Activated CD4-positive, alpha-beta T cell treated with anti-CD3 and anti-CD28 coated beads for 36 hours (primary cell): ENCODE measurements around the gene UNC5B. TPM values are rescaled to one million over a fixed set of nuclear protein-coding genes. Genes with fewer than 3 reads are reported as not detected.

Experiments used
- ATAC-seq: fragments of 200-7000 bp; cut with Tn5 transposase; one replicate; pipeline ENCODE4 v1.10.0; 2021; ENCODE audit warnings: mild to moderate bottlenecking, moderate library complexity
- CTCF ChIA-PET: fragments of 350-600 bp; sonication (Branson Sonifier 250); formaldehyde crosslinking; loops from one replicate; lab custom pipeline; 2021; ENCODE audit warnings: antibody characterized with exemption; lab: Charles Lee
- POLR2A ChIA-PET: fragments of 350-600 bp; sonication (Branson Sonifier 250); formaldehyde crosslinking; loops from one replicate; lab custom pipeline; 2021; ENCODE audit warnings: antibody characterized with exemption, inconsistent platforms; lab: Charles Lee
- DNase-seq: peaks from one replicate; pipeline ENCODE4 v3.0.0-alpha.2; 2020
- H3K27ac Mint-ChIP-seq: one replicate; pipeline ENCODE4 v1.8.0; 2021; ENCODE audit warnings: mixed read lengths
- H3K27me3 Mint-ChIP-seq: one replicate; pipeline ENCODE4 v1.8.0; 2021; ENCODE audit warnings: mixed read lengths
- H3K36me3 Mint-ChIP-seq: one replicate; pipeline ENCODE4 v1.8.0; 2021; ENCODE audit warnings: low read depth, mixed read lengths
- H3K4me1 Mint-ChIP-seq: one replicate; pipeline ENCODE4 v1.8.0; 2021; ENCODE audit warnings: mixed read lengths
- H3K4me3 Mint-ChIP-seq: one replicate; pipeline ENCODE4 v1.8.0; 2021; ENCODE audit warnings: mild to moderate bottlenecking, moderate library complexity, mixed read lengths
- H3K9me3 Mint-ChIP-seq: one replicate; pipeline ENCODE4 v1.8.0; 2021; ENCODE audit warnings: low read depth, mixed read lengths
- intact Hi-C, 2 experiments: fragments of 100-400 bp; cut with DNase I in 1 of 2; cut with micrococcal nuclease in 1 of 2; formaldehyde crosslinking; loops; one replicate each; pipeline versions ENCODE4 v1.14.2 to v1.15.1; 2022 to 2024; cut with DNase I, micrococcal nuclease
- total RNA-seq, 2 experiments: library from RNA; stranded (reverse); gene quantifications; one replicate each; pipeline ENCODE4 v1.2.3, GENCODE V29; 2021

UNC5B gene
- total RNA-seq, 2 experiments from 2014 or later: 0.05 to 0.09 TPM

DNA sequence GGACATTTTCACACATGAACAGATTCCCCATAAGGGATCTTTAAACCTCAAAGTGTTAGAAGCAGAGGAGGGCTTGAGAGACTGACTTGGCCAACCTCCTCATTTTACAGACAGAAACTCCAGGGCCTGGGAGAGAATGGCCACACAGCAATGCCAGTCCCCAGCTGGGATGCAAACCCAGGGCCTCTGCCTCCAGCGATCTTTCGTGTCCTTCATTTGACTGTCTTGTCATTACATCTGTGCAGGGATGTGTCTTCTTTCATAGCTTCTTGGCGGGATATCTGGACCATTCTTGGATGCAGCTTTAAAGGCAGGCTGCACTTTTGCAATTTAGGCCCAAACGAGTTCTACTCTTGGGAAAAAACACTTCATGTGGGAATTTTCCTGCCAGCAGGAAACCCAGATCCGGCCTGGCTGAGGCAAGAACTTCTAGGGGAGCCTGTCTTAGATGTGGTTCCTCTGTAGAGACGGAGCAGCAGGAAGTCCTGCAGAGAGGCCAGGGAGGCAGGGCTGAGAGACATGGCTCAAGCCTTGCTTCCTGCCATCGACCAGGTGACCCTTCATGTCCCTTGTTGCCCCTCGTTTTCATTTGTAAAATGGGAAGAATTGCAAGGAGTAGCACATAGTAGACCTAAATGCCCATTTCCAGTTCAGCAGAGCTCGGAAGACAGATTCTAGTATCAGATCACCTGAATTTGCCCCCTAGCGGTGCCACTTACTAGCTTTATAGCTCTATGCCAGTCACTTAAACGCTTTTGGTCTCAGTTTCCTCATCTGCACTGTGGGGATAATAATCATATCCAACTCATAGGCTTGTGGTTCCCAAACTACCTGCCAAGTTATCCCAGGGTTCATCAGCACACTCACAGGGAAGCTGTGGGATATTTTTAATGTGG is 62.8 kb downstream of the UNC5B start:
- CTCF ChIA-PET: interaction anchor here (0.6 to 1.9 kb wide), 4 partner anchors 8 to 1167 kb away, joined by 3 to 4 read pairs (median 4); no protein-coding TSS in a partner anchor
- Mint-ChIP-seq H3K4me1 (no peaks in the 10 kb centered on the region), H3K27ac (no peak overlapping the region), H3K36me3 (no peaks in the 10 kb centered on the region), H3K9me3 (no peaks in the 10 kb centered on the region), H3K4me3 (no peak overlapping the region), H3K27me3 (no peaks in the 10 kb centered on the region)
- no peak for DNase-seq
- POLR2A ChIA-PET: no interaction called here
- ATAC-seq: no peak
- intact Hi-C loops: no loop called here

DNA sequence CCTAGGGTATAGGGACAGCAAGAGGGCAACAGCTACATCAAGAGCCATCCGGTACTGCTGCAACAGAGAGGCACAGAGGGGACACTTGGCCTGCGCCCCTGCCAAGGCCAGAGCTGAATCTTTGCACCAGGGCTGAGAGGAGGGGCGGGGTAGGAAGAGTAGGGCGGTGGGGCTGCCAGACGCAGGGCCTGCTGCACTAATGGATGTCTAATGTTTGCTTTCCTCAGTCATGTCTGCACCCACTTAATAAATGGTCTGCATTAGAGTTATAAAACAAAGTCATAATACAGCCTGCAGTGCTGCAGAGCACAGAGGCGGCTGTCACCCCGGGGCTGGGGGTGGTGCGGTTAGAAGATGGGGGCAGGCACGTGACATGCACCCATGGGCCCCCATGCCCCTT is 64.5 kb downstream of the UNC5B start:
- CTCF ChIA-PET: interaction anchor here (1.9 kb wide), 1 partner anchor 10 kb away, joined by 4 read pairs; no protein-coding TSS in a partner anchor
- DNase-seq: no peak

DNA sequence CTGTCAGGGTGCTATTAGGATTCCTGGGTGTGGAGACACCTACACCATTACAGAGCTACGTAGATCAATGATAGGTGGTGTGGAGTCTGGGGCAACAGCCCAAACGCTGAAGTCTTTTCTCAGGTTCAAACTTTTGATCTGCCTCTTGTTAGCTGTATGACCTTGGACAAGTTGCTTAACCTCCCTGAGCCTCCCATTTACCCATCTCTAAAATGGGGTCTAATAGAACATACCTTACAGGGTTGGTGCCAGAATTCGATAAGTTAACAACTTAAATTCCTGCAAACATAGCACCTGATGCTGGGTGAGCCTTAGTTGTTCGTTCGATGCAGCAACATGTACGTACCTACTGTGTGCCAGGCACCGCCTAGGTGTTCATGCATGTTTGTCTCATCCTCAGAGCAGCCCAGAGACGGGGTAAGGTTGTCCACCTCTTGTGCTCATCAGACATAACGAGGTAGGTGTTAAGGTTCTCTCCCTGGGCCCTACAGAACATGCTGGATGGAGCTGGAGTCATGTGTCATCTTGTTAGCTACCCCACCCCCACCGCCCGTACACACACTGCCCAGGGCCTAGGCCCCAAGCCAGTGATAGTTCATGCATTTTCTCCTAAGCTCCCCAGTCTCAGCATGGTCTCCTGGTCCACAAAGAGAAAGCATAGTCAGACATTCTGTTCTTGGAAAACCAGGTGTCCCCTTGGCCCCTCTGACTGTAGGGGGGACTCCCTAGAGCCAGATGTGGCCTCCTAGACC is 65.7 kb downstream of the UNC5B start:
- CTCF ChIA-PET: interaction anchor here (0.6 kb wide), 1 partner anchor 1346 kb away, joined by 3 read pairs; no protein-coding TSS in a partner anchor
- no peaks in the 10 kb centered on the region for H3K4me1 Mint-ChIP-seq
- POLR2A ChIA-PET: no interaction called here
- H3K27ac Mint-ChIP-seq: no peak overlapping the region
- H3K9me3 Mint-ChIP-seq: no peaks in the 10 kb centered on the region
- no peaks in the 10 kb centered on the region for H3K36me3 Mint-ChIP-seq
- ATAC-seq (no peak), DNase-seq (no peak)
- intact Hi-C loops: no loop called here
- H3K4me3 Mint-ChIP-seq: no peak overlapping the region
- no peaks in the 10 kb centered on the region for H3K27me3 Mint-ChIP-seq

More for the DNA sequence above, 64.5 kb downstream of the UNC5B start:
- intact Hi-C loops: no loop called here
- ATAC-seq: no peak
- no peak overlapping the region for H3K4me3 Mint-ChIP-seq
- H3K27me3 Mint-ChIP-seq: no peaks in the 10 kb centered on the region
- H3K4me1 Mint-ChIP-seq: no peaks in the 10 kb centered on the region
- no peak overlapping the region for H3K27ac Mint-ChIP-seq
- H3K9me3 Mint-ChIP-seq: no peaks in the 10 kb centered on the region
- POLR2A ChIA-PET: no interaction called here
- no peaks in the 10 kb centered on the region for H3K36me3 Mint-ChIP-seq

DNA sequence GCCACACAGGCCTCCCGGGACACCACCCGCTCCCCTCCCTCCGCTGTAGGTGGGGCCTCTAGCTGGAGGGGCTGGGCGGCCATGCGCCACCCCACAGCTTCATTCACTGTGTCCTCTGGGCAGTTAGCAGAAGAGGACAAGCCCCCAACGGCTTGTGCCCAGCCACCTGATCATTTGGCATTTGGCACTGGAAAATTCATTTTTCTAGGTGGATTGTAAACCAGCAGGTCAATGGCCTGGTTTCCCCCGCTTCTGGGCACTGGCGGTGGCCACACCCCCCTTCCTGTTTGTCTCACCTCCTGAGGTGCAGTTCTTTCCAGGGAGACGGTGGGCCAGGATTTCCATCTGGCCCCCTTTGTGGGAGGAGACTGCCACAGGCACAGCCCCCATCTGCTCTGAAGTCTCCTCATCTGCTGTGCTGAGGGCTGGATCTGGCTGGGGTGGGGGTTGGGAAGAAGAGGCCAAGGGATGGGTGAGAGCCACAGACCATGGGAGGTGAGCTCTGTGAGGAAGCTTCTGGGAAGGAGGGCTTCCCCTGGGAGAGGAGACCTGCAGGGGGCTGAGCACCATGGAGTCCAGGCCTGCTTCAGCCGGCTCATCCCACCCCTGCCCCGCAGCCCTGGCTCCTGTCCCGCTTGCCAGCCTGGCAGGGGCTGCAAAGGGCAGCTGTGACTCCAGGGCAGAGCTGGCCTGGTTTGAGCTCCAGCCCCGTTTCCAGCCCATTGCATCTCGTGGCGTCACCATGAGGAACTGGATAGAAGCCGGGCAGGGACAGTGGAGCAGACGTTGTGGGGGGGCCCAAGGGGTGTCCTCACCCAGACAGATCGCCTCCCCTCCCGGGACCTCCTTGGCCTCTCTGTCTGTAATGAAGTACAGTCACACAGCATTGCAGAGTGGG is 66.6 kb downstream of the UNC5B start:
- CTCF ChIA-PET: no interaction called here
- Mint-ChIP-seq H3K9me3 (no peaks in the 10 kb centered on the region), H3K27ac (no peak overlapping the region), H3K4me3 (no peak overlapping the region), H3K4me1 (no peaks in the 10 kb centered on the region), H3K27me3 (no peaks in the 10 kb centered on the region), H3K36me3 (no peaks in the 10 kb centered on the region)
- intact Hi-C loops: no loop called here
- ATAC-seq (no peak), DNase-seq (no peak)
- POLR2A ChIA-PET: no interaction called here

DNA sequence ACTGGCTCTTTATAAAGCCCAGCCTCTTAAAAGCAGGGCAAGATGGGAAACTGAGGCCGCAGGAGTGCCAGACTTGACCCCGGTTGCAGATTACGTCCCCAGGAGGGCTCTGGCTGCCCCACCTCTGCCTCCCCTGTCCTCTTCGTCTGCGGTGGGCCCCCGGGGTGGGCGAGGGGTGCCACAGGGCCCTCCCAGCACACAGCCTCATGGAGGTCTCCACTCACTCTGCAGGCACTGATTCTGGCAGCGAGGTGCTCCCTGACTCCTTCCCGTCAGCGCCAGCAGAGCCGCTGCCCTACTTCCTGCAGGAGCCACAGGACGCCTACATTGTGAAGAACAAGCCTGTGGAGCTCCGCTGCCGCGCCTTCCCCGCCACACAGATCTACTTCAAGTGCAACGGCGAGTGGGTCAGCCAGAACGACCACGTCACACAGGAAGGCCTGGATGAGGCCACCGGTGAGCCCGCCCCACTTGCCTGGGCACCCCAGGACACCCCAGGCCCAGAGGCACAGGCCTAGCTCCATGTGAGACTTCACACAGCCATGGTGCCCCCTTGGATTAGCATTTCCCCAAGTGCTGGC is 67.3 kb downstream of the UNC5B start:
- CTCF ChIA-PET: no interaction called here

DNA sequence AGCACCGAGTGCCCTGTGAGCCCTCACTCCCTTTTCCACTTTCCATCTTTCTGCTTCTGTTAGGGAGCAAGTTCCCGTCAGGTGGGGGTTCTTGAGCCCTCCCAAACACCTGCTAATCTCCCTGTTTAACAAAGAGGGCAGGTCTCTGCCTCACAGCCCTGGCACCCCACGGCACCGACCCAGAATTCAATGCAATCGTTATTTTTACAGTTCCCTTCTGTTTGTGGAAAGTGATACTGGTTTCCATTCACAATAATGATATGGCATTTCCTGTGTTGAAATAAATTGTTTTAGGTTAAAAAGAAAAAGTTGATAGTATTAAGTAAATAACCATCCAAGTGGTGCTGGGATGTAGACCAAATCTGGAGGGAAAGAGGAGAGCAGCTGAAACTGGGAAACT is 67.8 kb downstream of the UNC5B start:
- ATAC-seq (no peak), DNase-seq (no peak)
- Mint-ChIP-seq H3K27me3 (no peaks in the 10 kb centered on the region), H3K4me3 (no peak overlapping the region), H3K36me3 (no peaks in the 10 kb centered on the region), H3K4me1 (no peaks in the 10 kb centered on the region), H3K27ac (no peak overlapping the region), H3K9me3 (no peaks in the 10 kb centered on the region)
- ChIA-PET POLR2A (no interaction called here), CTCF (no interaction called here)
- intact Hi-C loops: loop anchor here in 1 of 2 experiments (5.0 kb wide), 1 partner anchor 353 kb away; no protein-coding TSS in a partner anchor

More for the DNA sequence above, 67.3 kb downstream of the UNC5B start:
- no peak for ATAC-seq
- Mint-ChIP-seq H3K4me3 (no peak overlapping the region), H3K27me3 (no peaks in the 10 kb centered on the region), H3K9me3 (no peaks in the 10 kb centered on the region), H3K36me3 (no peaks in the 10 kb centered on the region), H3K27ac (no peak overlapping the region), H3K4me1 (no peaks in the 10 kb centered on the region)
- POLR2A ChIA-PET: no interaction called here
- DNase-seq: no peak
- intact Hi-C loops: loop anchor here in 1 of 2 experiments (5.0 kb wide), 1 partner anchor 352 kb away; no protein-coding TSS in a partner anchor

DNA sequence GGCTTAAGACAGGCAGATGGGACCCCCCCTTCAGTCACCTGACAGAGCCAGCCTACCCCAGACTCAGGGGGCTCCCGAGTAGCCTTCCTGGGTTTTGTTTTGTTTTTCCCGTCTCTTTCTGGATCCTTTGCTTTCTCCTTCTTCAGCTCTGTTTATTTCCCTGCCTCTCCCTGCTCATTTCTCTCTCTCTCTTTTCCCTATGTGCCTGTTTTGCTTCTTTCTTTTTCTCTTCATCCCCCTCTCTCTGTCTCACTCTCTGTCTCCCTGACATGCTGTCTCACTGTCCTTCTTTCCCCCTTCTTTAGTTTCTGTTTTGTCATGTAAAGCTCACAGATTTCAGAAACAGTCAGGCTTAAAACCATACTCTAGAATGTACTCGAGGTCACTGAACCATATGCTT is 68.5 kb downstream of the UNC5B start:
- Mint-ChIP-seq H3K4me3 (no peak overlapping the region), H3K9me3 (no peaks in the 10 kb centered on the region), H3K27me3 (no peaks in the 10 kb centered on the region), H3K4me1 (no peaks in the 10 kb centered on the region), H3K27ac (no peak overlapping the region), H3K36me3 (no peaks in the 10 kb centered on the region)
- intact Hi-C loops: loop anchor here in 1 of 2 experiments (5.0 kb wide), 1 partner anchor 354 kb away; no protein-coding TSS in a partner anchor
- no peak for ATAC-seq
- POLR2A ChIA-PET: no interaction called here
- DNase-seq: no peak
- CTCF ChIA-PET: interaction anchor here (0.6 kb wide), 1 partner anchor 378 kb away, joined by 3 read pairs; no protein-coding TSS in a partner anchor

DNA sequence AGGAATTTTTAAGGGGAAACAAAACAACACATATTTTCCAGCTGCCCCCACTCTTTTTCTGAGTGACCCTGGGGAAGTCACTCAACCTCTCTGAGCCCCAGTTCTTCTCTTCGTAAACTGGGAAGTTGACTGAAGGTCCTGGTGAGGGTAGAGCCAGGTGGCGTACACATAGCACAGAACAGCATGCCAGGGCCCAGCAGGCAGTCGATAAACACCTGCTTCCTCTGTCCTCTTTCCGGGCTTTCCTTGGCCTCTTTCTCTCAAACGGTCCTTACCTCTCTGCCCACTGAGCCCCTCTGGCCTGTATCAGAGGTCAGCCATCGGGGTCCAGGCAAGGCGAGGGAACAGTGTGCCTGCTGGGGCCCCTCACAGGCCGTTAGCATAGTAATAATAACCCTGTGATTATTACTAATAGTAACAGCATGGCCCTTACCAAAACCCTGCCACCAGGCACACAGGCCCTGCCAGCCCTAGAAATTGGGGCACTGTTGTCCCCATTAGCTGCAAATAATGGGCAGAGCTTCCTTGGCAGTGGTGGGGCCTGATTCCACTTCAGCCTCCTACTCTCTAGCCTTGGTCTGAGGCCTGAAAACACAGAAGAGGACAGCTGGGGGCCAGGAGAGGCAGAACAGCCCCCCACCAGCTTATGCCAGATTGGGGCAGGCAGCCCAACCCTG is 69.4 kb downstream of the UNC5B start:
- intact Hi-C loops: loop anchor here in 1 of 2 experiments (5.0 kb wide), 1 partner anchor 354 kb away; no protein-coding TSS in a partner anchor
- no peak for DNase-seq
- Mint-ChIP-seq H3K4me3 (no peak overlapping the region), H3K4me1 (no peaks in the 10 kb centered on the region), H3K27ac (no peak overlapping the region), H3K36me3 (no peaks in the 10 kb centered on the region), H3K27me3 (no peaks in the 10 kb centered on the region), H3K9me3 (no peaks in the 10 kb centered on the region)
- ATAC-seq: no peak
- ChIA-PET CTCF (no interaction called here), POLR2A (no interaction called here)

DNA sequence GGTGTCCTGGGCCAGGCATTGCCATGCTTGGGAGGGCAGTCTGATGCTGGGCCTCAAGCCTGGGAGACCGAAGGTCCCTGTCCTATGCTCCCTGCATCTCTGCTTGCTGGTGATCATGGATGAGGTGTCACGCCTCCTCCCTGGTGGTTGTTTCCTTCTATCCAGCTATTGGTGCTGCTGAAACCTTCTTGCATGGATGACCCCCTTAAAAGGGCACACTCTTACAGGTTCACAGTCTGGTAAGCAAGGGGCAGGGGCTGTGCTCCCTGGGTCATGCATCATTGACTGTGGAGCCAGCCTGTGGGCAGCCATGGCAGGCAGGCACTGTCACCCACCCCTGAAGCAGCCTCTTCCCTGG is 69.9 kb downstream of the UNC5B start:
- ATAC-seq (no peak), DNase-seq (no peak)
- H3K36me3 Mint-ChIP-seq: no peaks in the 10 kb centered on the region
- CTCF ChIA-PET: no interaction called here
- H3K4me3 Mint-ChIP-seq: no peak overlapping the region
- POLR2A ChIA-PET: no interaction called here
- intact Hi-C loops: loop anchor here in 1 of 2 experiments (5.0 kb wide), 1 partner anchor 355 kb away; no protein-coding TSS in a partner anchor
- H3K27ac Mint-ChIP-seq: no peak overlapping the region
- no peaks in the 10 kb centered on the region for H3K4me1 Mint-ChIP-seq
- H3K9me3 Mint-ChIP-seq: no peaks in the 10 kb centered on the region
- H3K27me3 Mint-ChIP-seq: no peaks in the 10 kb centered on the region

DNA sequence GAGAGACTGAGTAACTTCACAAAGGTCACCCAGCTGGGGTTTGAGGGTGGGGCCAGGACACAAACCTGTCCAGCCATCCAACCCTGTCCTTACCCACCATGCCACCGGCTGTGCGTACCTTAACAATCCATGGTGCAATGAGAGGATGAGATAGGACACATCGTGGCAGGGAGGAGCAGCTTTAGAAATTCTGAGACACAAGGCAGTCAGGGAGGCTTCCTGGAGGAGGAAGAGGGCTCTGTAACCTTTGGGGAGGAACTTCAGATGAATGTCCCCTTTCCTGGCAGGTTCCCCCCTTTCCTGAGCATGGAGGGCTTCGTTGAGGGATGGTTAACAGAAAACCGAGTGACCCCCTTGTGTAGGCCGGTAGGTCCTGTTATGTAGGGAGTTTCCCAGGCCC is 71.0 kb downstream of the UNC5B start:
- Mint-ChIP-seq H3K27me3 (no peaks in the 10 kb centered on the region), H3K9me3 (no peaks in the 10 kb centered on the region), H3K4me3 (no peak overlapping the region), H3K4me1 (no peaks in the 10 kb centered on the region), H3K27ac (no peak overlapping the region), H3K36me3 (no peaks in the 10 kb centered on the region)
- CTCF ChIA-PET: interaction anchor here (0.6 to 1.4 kb wide), 2 partner anchors 379 to 381 kb away, joined by 3 to 5 read pairs; no protein-coding TSS in a partner anchor
- no peak for ATAC-seq
- POLR2A ChIA-PET: no interaction called here
- no peak for DNase-seq
- intact Hi-C loops: loop anchor here in 1 of 2 experiments (5.0 kb wide), 1 partner anchor 356 kb away; no protein-coding TSS in a partner anchor
